GM12878 (cell line): ENCODE results near the gene EIF4B.

Experiments
- CTCF ChIP-seq, 3 experiments: IDR thresholded peaks in 2 of 3; conservative IDR thresholded peaks in 1 of 3; 2 replicates each; pipeline ENCODE4 v1.5.1; 2011; ENCODE audit warnings: low read depth in 3 of 3, low read length in 3 of 3, mild to moderate bottlenecking in 3 of 3, control low read depth in 2 of 3, moderate library complexity in 2 of 3, inconsistent platforms in 1 of 3, mixed read lengths in 1 of 3; ENCODE audit not compliant: control insufficient read depth in 2 of 3, insufficient read depth in 1 of 3; ENCODE audit errors: extremely low read depth in 1 of 3
- POLR2A ChIP-seq: IDR thresholded peaks from 2 replicates; pipeline ENCODE4 v1.6.1; 2011; ENCODE audit warnings: low read depth, mild to moderate bottlenecking, low read length

GRCh38 chr12:52977170-52977569 lies 29.1 kb upstream of the EIF4B start:
- no peak for TF ChIP-seq POLR2A
- TF ChIP-seq CTCF (IDR thresholded peaks at IDR 0.05 in 2 of 3, conservative IDR thresholded peaks at IDR 0.05 in 1 of 3; ENCODE audit: control insufficient read depth in 2 of 3, extremely low read depth in 1 of 3, insufficient read depth in 1 of 3, low read depth in 3 of 3, low read length in 3 of 3), result no peak
